BE2C (cell line): ENCODE measurements around the gene PES1.

Source experiments
- DNase-seq: peaks from one replicate; pipeline ENCODE4 v3.0.0-alpha.2; 2020
- H3K27me3 ChIP-seq: fragments of 250-450 bp; sonication (Bioruptor Pico); 2 replicates; pipeline ENCODE4 v1.5.1; 2020; ENCODE audit warnings: mild to moderate bottlenecking
- H3K36me3 ChIP-seq: fragments of 250-450 bp; sonication (Bioruptor Pico); 2 replicates; pipeline ENCODE4 v1.5.1; 2020; ENCODE audit warnings: mild to moderate bottlenecking
- H3K4me1 ChIP-seq: fragments of 250-450 bp; sonication (Bioruptor Pico); 2 replicates; pipeline ENCODE4 v1.5.1; 2020
- H3K4me3 ChIP-seq: 2 replicates; pipeline ENCODE4 v1.5.1; 2011; ENCODE audit warnings: low read depth, low read length
- H3K9me3 ChIP-seq: fragments of 250-450 bp; sonication (Bioruptor Pico); 2 replicates; pipeline ENCODE4 v1.5.1; 2020
- TF ChIP-seq, protein P1 (sequence below): IDR thresholded peaks from 2 replicates; pipeline ENCODE4 v1.5.1; 2012; ENCODE audit warnings: mild to moderate bottlenecking, low read depth, low read length

The PES1 gene

DNA sequence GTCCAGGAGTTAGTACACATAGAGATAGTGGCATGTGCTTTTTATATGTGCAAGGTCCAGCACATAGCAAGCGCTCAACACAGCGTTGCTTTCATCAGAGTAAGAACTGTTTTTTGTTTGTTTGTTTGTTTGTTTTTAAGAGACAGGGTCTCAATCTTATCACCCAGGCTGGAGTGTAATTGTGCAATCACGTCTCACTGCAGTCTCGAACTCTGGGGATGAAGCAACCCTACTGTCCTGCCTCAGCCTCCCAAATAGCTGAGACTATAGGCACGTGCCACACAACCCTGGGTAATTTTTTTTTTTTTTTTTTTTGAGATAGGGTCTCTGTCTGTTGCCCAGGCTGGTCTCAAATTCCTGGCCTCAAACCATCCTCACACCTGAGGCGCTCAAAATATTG, 26.1 kb upstream of the PES1 start:
- H3K36me3 ChIP-seq = no peaks in the 10 kb centered on the region

DNA sequence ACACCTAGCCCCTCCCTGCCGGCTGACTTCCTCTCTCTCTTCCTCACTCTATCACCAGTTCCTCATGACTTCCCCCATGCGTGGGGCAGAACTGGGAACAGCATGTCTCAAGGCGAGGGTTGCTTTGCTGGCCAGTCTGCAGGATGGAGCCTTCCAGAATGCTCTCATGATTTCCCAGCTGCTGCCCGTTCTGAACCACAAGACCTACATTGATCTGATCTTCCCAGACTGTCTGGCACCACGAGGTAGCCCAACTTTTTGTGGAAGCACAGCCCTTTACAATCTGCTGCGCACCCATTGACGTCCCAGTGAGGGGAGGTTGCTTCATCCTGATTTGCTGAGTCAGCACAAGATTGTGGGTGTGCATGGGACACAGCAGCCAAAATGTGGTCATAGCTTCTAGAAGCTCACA, 23.8 kb upstream of the PES1 start:
- TF ChIP-seq, protein P1, sequence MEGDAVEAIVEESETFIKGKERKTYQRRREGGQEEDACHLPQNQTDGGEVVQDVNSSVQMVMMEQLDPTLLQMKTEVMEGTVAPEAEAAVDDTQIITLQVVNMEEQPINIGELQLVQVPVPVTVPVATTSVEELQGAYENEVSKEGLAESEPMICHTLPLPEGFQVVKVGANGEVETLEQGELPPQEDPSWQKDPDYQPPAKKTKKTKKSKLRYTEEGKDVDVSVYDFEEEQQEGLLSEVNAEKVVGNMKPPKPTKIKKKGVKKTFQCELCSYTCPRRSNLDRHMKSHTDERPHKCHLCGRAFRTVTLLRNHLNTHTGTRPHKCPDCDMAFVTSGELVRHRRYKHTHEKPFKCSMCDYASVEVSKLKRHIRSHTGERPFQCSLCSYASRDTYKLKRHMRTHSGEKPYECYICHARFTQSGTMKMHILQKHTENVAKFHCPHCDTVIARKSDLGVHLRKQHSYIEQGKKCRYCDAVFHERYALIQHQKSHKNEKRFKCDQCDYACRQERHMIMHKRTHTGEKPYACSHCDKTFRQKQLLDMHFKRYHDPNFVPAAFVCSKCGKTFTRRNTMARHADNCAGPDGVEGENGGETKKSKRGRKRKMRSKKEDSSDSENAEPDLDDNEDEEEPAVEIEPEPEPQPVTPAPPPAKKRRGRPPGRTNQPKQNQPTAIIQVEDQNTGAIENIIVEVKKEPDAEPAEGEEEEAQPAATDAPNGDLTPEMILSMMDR = no peak
- no peaks in the 10 kb centered on the region for H3K4me1 ChIP-seq
- no peak overlapping the region for H3K4me3 ChIP-seq
- H3K36me3 ChIP-seq = no peaks in the 10 kb centered on the region
- DNase-seq = no peak
- no peaks in the 10 kb centered on the region for H3K27me3 ChIP-seq
- no peaks in the 10 kb centered on the region for H3K9me3 ChIP-seq

More for the DNA sequence above, 26.1 kb upstream of the PES1 start:
- TF ChIP-seq, protein P1 = no peak
- no peak overlapping the region for H3K4me3 ChIP-seq
- no peaks in the 10 kb centered on the region for H3K27me3 ChIP-seq
- no peak for DNase-seq
- H3K4me1 ChIP-seq = no peaks in the 10 kb centered on the region
- H3K9me3 ChIP-seq = no peaks in the 10 kb centered on the region

DNA sequence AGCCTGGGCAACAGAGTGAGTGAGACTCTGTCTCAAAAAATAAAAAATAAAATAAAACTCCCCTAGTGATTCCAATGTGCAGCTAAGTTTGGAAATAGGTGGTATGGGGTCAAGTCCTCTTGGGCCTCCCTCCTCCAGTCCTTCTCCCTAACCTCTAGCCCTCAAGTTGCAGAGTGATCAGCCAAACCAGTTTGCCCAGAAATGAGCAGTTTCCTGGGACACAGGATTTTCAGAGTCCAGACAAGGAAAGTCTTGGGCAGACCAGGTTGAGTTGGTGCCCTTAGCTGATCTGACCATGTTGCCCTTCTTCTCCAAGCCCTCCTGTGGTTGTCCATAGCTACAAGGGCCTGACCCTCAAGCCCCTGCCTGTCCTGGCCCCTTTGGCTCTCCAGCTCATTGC, 23.2 kb upstream of the PES1 start:
- Histone ChIP-seq H3K4me3 (no peak overlapping the region), H3K4me1 (no peaks in the 10 kb centered on the region), H3K27me3 (no peaks in the 10 kb centered on the region), H3K36me3 (no peaks in the 10 kb centered on the region), H3K9me3 (no peaks in the 10 kb centered on the region)
- DNase-seq = no peak
- TF ChIP-seq, protein P1 = no peak

DNA sequence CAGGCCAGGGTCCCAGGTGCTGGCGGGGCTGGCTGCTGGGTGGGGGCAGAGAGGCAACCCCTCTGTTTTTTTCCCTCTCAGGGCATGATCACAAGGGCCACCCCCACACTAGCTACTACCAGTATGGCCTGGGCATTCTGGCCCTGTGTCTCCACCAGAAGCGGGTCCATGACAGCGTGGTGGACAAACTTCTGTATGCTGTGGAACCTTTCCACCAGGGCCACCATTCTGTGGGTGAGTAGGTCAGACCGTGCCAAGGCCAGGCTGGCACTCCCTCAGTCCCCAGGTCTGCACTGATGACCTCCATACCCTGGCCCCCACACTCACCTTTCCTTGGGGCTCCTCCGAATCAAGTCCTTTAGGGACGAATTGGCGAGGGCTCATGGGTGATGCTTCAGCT, 22.6 kb upstream of the PES1 start:
- Histone ChIP-seq H3K4me3 (no peak overlapping the region), H3K27me3 (no peaks in the 10 kb centered on the region), H3K4me1 (0 out of 2 replicates have a peak, but pooled peaks cover 2% of the 10 kb centered on the region), H3K9me3 (no peaks in the 10 kb centered on the region), H3K36me3 (no peaks in the 10 kb centered on the region)
- DNase-seq = no peak
- TF ChIP-seq, protein P1 = no peak

DNA sequence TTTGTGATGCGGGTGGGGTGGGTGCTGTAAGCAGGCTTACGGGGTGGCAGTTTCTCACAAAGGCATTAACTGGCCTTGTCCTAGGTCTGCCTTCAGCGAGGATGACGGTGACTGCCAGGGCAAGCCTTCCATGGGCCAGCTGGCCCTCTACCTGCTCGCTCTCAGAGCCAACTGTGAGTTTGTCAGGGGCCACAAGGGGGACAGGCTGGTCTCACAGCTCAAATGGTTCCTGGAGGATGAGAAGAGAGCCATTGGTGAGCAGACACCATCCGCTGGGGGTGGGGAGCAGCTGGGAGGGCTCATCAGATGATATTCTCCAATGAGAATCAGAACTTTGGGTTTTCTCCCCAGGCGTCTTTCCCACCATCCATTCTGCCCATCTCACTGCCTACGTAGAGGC, 21.1 kb upstream of the PES1 start:
- H3K9me3 ChIP-seq = no peaks in the 10 kb centered on the region
- H3K36me3 ChIP-seq = no peaks in the 10 kb centered on the region
- H3K27me3 ChIP-seq = no peaks in the 10 kb centered on the region
- no peak for DNase-seq
- no peak overlapping the region for H3K4me3 ChIP-seq
- TF ChIP-seq, protein P1 = no peak; the same call in 1 of the 2 replicates
- H3K4me1 ChIP-seq = 0 out of 2 replicates have a peak, but pooled peaks cover 2% of the 10 kb centered on the region

DNA sequence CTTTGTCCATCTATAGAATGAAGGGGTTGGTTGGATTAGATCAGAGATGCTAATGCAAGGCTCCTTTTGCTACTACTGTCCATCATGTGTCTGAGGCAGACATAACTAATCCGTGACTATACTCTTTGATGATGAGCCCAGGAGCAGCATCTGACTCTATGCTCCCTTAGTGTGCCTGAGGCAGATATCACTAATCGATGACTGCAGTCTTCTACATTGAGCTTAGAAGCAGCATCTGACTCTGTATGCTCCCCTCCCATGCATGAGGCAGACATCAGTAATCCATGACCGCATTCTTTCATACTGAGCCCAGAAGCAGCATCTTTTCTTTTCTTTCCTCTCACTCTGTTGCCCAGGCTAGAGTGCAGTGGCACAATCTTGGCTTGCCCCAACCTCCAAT, 19.5 kb upstream of the PES1 start:
- Histone ChIP-seq H3K36me3 (no peaks in the 10 kb centered on the region), H3K4me1 (peaks cover 3% of the 10 kb centered on the region; the same call in 1 of the 2 replicates), H3K27me3 (no peaks in the 10 kb centered on the region), H3K4me3 (no peak overlapping the region), H3K9me3 (no peaks in the 10 kb centered on the region)
- no peak for DNase-seq
- TF ChIP-seq, protein P1 = no peak
